ENCODE results near the gene RPE. TPM values are rescaled to one million over a fixed set of nuclear protein-coding genes. Genes with fewer than 3 reads are reported as not detected.

RPE gene
- total RNA-seq, 1 experiment from 2014 or later = 94.9 TPM

DNA sequence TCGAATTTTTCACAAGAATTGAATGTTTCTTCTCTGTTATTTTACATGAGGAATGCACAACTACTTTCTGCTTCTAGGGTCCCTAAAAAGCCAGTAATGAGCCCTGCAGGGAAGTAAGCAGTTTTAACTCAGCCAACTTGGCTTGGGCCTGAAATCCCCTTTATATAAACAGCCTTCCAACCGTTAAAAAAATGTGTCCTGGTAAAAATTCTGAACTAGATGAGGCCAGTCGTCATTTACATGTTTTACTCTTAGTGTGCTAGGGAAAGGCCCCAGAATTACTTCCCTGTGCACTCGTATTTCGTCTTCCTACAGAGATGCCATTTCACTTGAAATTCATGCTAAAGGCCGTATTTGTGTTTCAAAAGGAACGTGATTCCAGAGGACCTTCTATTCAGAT, 42.4 kb upstream of the RPE start:
- DNase-seq = no peak
- no peaks in the 10 kb centered on the region for H3K36me3 Mint-ChIP-seq (ENCODE audit: insufficient read depth, unreplicated experiment)
- H3K4me3 Mint-ChIP-seq (ENCODE audit: low read depth, unreplicated experiment) = no peak overlapping the region
- TF ChIP-seq, protein P1, sequence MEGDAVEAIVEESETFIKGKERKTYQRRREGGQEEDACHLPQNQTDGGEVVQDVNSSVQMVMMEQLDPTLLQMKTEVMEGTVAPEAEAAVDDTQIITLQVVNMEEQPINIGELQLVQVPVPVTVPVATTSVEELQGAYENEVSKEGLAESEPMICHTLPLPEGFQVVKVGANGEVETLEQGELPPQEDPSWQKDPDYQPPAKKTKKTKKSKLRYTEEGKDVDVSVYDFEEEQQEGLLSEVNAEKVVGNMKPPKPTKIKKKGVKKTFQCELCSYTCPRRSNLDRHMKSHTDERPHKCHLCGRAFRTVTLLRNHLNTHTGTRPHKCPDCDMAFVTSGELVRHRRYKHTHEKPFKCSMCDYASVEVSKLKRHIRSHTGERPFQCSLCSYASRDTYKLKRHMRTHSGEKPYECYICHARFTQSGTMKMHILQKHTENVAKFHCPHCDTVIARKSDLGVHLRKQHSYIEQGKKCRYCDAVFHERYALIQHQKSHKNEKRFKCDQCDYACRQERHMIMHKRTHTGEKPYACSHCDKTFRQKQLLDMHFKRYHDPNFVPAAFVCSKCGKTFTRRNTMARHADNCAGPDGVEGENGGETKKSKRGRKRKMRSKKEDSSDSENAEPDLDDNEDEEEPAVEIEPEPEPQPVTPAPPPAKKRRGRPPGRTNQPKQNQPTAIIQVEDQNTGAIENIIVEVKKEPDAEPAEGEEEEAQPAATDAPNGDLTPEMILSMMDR (IDR thresholded peaks at IDR 0.05; ENCODE audit: unreplicated experiment) = no peak
- no TSS peak for BruUV-seq (replicated peaks)
- peaks cover 9% of the 10 kb centered on the region for H3K4me1 Mint-ChIP-seq (ENCODE audit: low read depth, unreplicated experiment)
- intact Hi-C loops (cut with micrococcal nuclease; ENCODE audit: unreplicated experiment) = loop anchor here (2.0 to 10.0 kb wide), 4 partner anchors 163 to 625 kb away; no protein-coding TSS in a partner anchor
- H3K27ac Mint-ChIP-seq (ENCODE audit: unreplicated experiment) = no peak overlapping the region
- CTCF ChIA-PET = no interaction called here
- no peaks in the 10 kb centered on the region for H3K9me3 Mint-ChIP-seq (ENCODE audit: low read depth, unreplicated experiment)
- H3K27me3 Mint-ChIP-seq (ENCODE audit: unreplicated experiment) = no peaks in the 10 kb centered on the region

DNA sequence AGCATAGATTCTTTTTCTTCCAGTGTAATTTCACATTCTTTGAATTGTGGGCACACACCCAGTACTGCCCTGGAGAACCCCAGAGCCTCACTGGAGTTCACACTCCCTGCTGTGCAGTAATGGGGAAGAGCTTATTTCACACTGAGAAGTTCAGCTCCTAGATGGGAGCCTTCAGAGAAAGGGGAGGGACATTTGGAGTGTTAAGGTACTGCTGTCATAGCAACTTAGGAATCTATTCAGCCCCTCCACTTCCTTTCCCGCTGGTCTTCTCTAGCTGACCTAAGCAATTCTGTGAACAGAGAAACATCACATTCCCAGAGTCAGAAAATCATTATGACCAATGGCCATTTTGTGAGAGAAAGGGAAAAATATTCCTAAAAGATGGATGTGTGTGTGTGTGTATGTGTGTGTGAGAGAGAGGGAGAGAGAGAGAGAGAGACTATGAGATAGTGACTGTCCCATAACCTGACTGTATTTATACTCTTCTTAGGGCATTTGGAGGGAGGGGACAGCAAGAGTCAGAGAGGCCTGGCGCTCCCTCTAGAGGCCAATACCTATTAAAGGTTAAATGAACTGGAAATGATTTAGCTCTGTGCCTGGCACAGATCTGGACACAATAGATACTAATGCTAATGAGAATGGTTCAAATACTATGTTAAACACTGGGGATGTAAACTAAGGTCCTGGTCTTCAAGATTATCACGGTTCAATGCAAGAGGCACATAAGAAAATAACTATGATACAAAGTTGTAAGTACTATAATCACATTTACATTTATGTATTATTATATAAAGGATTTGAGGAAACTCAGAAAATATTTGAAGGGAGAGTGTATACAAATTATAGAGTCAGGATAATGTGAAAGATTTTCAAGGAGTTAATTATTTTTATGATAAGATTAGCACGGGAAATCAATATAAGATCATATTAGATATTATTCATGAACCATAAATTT, 41.5 kb upstream of the RPE start:
- Mint-ChIP-seq H3K27ac (ENCODE audit: unreplicated experiment) (no peak overlapping the region), H3K36me3 (ENCODE audit: insufficient read depth, unreplicated experiment) (no peaks in the 10 kb centered on the region), H3K9me3 (ENCODE audit: low read depth, unreplicated experiment) (no peaks in the 10 kb centered on the region), H3K27me3 (ENCODE audit: unreplicated experiment) (no peaks in the 10 kb centered on the region), H3K4me3 (ENCODE audit: low read depth, unreplicated experiment) (no peak overlapping the region), H3K4me1 (ENCODE audit: low read depth, unreplicated experiment) (peaks cover 9% of the 10 kb centered on the region)
- CTCF ChIA-PET = interaction anchor here (0.6 to 1.3 kb wide), 18 partner anchors 11 to 1106 kb away, joined by 3 to 14 read pairs (median 4); partner anchors contain the start of gene MAP2
- DNase-seq = peak; percentile 60
- intact Hi-C loops (cut with micrococcal nuclease; ENCODE audit: unreplicated experiment) = loop anchor here (1.0 to 10.0 kb wide), 6 partner anchors 27 to 626 kb away; no protein-coding TSS in a partner anchor
- BruUV-seq (replicated peaks) = no TSS peak
- TF ChIP-seq, protein P1 (IDR thresholded peaks at IDR 0.05; ENCODE audit: unreplicated experiment) = peak; percentile 67

DNA sequence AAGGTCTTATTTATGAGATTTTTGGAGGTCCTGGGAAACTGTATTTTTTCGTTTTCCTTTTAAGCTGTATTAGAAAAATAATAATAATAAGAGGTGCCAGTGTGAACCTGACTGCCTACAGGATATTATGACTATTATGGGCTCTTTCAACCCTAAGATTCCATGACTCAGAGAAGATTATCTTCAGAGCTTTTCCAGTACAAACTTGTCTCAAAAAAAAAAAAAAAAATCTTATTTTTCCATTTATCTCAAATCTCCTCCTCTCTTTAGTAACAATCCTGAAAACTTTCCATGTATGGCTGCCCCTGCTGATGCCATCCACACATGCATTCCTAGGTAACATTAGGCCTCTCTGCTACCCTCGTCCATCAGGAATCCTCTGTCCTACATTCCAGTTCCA, 36.7 kb upstream of the RPE start:
- CTCF ChIA-PET = no interaction called here
- BruUV-seq (replicated peaks) = no TSS peak
- Mint-ChIP-seq H3K9me3 (ENCODE audit: low read depth, unreplicated experiment) (no peaks in the 10 kb centered on the region), H3K27me3 (ENCODE audit: unreplicated experiment) (no peaks in the 10 kb centered on the region), H3K4me3 (ENCODE audit: low read depth, unreplicated experiment) (no peak overlapping the region), H3K4me1 (ENCODE audit: low read depth, unreplicated experiment) (peaks cover 6% of the 10 kb centered on the region), H3K27ac (ENCODE audit: unreplicated experiment) (no peak overlapping the region), H3K36me3 (ENCODE audit: insufficient read depth, unreplicated experiment) (no peaks in the 10 kb centered on the region)
- intact Hi-C loops (cut with micrococcal nuclease; ENCODE audit: unreplicated experiment) = loop anchor here (10.0 kb wide), 1 partner anchor 631 kb away; no protein-coding TSS in a partner anchor
- TF ChIP-seq, protein P1 (IDR thresholded peaks at IDR 0.05; ENCODE audit: unreplicated experiment) = no peak
- DNase-seq = no peak

DNA sequence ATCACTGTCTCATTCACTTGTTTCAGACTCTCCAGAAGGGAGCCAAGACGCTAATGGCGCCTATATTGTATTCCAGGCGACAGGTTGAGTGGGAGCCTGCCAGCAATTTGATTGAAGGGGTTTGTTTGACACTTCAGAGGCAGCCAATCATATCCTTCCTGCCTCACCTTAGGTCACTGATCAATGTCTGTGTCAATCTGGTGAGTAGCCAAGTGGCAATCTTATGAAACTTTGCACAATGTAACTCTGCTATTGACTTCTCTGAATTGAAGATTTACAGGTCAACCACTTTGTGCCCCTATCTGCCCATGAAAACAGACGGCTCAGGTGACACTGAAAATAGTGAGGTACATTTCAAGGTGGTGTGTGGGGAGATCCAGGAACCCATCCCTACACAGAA, 32.7 kb upstream of the RPE start:
- intact Hi-C loops (cut with micrococcal nuclease; ENCODE audit: unreplicated experiment) = loop anchor here (10.0 kb wide), 1 partner anchor 635 kb away; no protein-coding TSS in a partner anchor
- no TSS peak for BruUV-seq (replicated peaks)
- no peaks in the 10 kb centered on the region for H3K9me3 Mint-ChIP-seq (ENCODE audit: low read depth, unreplicated experiment)
- TF ChIP-seq, protein P1 (IDR thresholded peaks at IDR 0.05; ENCODE audit: unreplicated experiment) = no peak
- no peaks in the 10 kb centered on the region for H3K27me3 Mint-ChIP-seq (ENCODE audit: unreplicated experiment)
- H3K27ac Mint-ChIP-seq (ENCODE audit: unreplicated experiment) = no peak overlapping the region
- no peaks in the 10 kb centered on the region for H3K4me1 Mint-ChIP-seq (ENCODE audit: low read depth, unreplicated experiment)
- no peak overlapping the region for H3K4me3 Mint-ChIP-seq (ENCODE audit: low read depth, unreplicated experiment)
- no peaks in the 10 kb centered on the region for H3K36me3 Mint-ChIP-seq (ENCODE audit: insufficient read depth, unreplicated experiment)
- CTCF ChIA-PET = no interaction called here
- DNase-seq = no peak

Measured in Calu3 (cell line).